Thyroid gland (tissue), 4 donors: ENCODE data around the gene FBXO44. TPM values are rescaled to one million over a fixed set of nuclear protein-coding genes. Genes with fewer than 3 reads are reported as not detected.

Experiments used
- DNase-seq, 2 donors: peaks; one replicate each; pipeline ENCODE4 v3.0.0-alpha.2; 2019
- H3K27ac ChIP-seq, 3 donors: fragments of 200-600 bp; sonication (generic); 1 replicate in 2 of 3; 2 replicates in 1 of 3; pipeline ENCODE4 v1.5.1; 2016 to 2019; ENCODE audit warnings: mild to moderate bottlenecking in 1 of 3, moderate library complexity in 1 of 3
- H3K27me3 ChIP-seq: fragments of 200-600 bp; sonication (generic); one replicate; pipeline ENCODE4 v1.5.1; 2019
- H3K36me3 ChIP-seq, 2 donors: fragments of 200-600 bp; sonication (generic); one replicate each; pipeline ENCODE4 v1.5.1; 2016 to 2019
- H3K4me1 ChIP-seq, 2 donors: fragments of 200-600 bp; sonication (generic); one replicate each; pipeline ENCODE4 v1.5.1; 2017 to 2019
- H3K4me3 ChIP-seq, 3 donors: fragments of 200-600 bp; sonication (generic); replicated peaks in 1 of 3; 1 replicate in 2 of 3; 2 replicates in 1 of 3; pipeline ENCODE4 v1.5.1; 2016; ENCODE audit warnings: mild to moderate bottlenecking in 1 of 3
- H3K9me3 ChIP-seq: fragments of 200-600 bp; sonication (generic); one replicate; pipeline ENCODE4 v1.5.1; 2017
- POLR2A ChIP-seq, 2 donors: fragments of 450-650 bp; IDR thresholded peaks; one replicate each; pipeline ENCODE4 v1.6.1; 2017; ENCODE audit warnings: antibody characterized with exemption in 2 of 2, mild to moderate bottlenecking in 2 of 2, moderate library complexity in 1 of 2
- WGBS, 2 donors: methylation state at CpG; one replicate each; pipeline ENCODE4 v1.1.5; 2017; 5-methylcytosine and 5-hydroxymethylcytosine counted together
- intact Hi-C: fragments of 100-400 bp; cut with DNase I; formaldehyde crosslinking; loops from one replicate; pipeline ENCODE4 v1.15.1; 2023
- total RNA-seq, 4 donors: library from RNA; depleted of rRNA; stranded (reverse); fragments of >200 nt; gene quantifications; one replicate each; pipeline ENCODE4 v1.2.3, GENCODE V29; 2016
- TF ChIP-seq, protein P1 (sequence below), 6 experiments: fragments of 200-600 bp in 3 of 6; fragments of 450-650 bp in 3 of 6; sonication (generic) in 3 of 6; IDR thresholded peaks; one replicate each; pipeline ENCODE4 v1.5.1; 2016 to 2019; ENCODE audit warnings: antibody characterized with exemption in 6 of 6, mild to moderate bottlenecking in 2 of 6, inconsistent platforms in 1 of 6, moderate library complexity in 1 of 6

Gene FBXO44
- total RNA-seq, 4 donors from 2014 or later = 33.1 to 40.9 (median 34.4) TPM

DNA sequence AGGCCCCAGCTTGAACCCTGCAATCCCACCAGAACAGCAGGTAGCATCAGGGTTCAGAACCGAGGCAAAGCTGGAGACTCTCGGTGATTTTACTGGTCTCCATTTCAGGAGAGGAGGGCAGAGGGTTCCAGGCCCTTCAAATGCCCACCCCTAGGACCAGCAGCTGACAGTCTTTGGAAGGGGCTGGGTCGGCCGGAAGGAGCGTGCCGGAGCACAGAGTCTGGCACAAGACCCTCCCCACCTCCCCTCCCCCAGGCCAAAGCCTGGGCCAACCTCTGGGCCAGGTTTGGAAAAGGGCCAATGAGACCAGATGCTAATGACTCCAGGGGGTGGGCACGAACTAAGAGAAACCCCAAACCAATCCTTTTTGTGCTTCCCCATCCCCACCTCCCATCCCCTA is 7.3 kb upstream of the FBXO44 start:
- no peaks in the 10 kb centered on the region for H3K27me3 ChIP-seq
- H3K27ac ChIP-seq = no peak overlapping the region
- no peak for TF ChIP-seq POLR2A (IDR thresholded peaks at IDR 0.05)
- TF ChIP-seq, protein P1, sequence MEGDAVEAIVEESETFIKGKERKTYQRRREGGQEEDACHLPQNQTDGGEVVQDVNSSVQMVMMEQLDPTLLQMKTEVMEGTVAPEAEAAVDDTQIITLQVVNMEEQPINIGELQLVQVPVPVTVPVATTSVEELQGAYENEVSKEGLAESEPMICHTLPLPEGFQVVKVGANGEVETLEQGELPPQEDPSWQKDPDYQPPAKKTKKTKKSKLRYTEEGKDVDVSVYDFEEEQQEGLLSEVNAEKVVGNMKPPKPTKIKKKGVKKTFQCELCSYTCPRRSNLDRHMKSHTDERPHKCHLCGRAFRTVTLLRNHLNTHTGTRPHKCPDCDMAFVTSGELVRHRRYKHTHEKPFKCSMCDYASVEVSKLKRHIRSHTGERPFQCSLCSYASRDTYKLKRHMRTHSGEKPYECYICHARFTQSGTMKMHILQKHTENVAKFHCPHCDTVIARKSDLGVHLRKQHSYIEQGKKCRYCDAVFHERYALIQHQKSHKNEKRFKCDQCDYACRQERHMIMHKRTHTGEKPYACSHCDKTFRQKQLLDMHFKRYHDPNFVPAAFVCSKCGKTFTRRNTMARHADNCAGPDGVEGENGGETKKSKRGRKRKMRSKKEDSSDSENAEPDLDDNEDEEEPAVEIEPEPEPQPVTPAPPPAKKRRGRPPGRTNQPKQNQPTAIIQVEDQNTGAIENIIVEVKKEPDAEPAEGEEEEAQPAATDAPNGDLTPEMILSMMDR (IDR thresholded peaks at IDR 0.05) = no peak
- no peak for DNase-seq
- H3K4me1 ChIP-seq = peaks cover 8 to 23% of the 10 kb centered on the region in 2 donors
- WGBS, 2 donors = 91 to 100% methylated on average over 1 to 7 of the region's 7 CpGs
- H3K9me3 ChIP-seq = no peaks in the 10 kb centered on the region
- H3K4me3 ChIP-seq = no peak overlapping the region
- intact Hi-C loops = loop anchor here (5.0 to 10.0 kb wide), 2 partner anchors 75 to 403 kb away; no protein-coding TSS in a partner anchor
- H3K36me3 ChIP-seq = no peaks in the 10 kb centered on the region

DNA sequence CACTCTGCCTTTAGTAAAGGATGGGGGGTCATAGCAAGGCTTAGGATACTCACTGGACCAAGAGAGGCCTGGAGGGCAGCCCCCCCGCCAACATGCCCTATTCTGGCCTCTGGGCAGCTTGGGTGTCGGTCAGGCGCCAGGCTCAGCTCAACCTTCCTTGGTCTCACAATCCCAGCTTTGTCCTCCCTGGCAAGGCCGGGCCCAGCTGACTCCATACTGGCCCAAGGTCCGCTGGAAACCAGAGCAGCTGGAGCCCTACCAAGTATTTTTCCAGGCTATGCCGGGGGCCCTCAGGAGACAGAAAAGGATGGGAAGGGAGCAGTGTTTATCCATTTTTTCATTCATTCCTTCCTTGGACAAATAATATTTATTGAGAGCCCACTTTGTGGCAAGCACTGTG is 6.6 kb upstream of the FBXO44 start:
- peaks cover 8 to 23% of the 10 kb centered on the region in 2 donors for H3K4me1 ChIP-seq
- DNase-seq = no peak
- intact Hi-C loops = loop anchor here (5.0 to 10.0 kb wide), 2 partner anchors 74 to 403 kb away; no protein-coding TSS in a partner anchor
- TF ChIP-seq, protein P1 (IDR thresholded peaks at IDR 0.05) = no peak
- TF ChIP-seq POLR2A (IDR thresholded peaks at IDR 0.05) = no peak
- no peaks in the 10 kb centered on the region for H3K9me3 ChIP-seq
- no peaks in the 10 kb centered on the region for H3K27me3 ChIP-seq
- no peak overlapping the region for H3K4me3 ChIP-seq
- H3K36me3 ChIP-seq = no peaks in the 10 kb centered on the region
- no peak overlapping the region for H3K27ac ChIP-seq
- 72 to 73% methylated on average over 6 of the region's 6 CpGs for WGBS, 2 donors

DNA sequence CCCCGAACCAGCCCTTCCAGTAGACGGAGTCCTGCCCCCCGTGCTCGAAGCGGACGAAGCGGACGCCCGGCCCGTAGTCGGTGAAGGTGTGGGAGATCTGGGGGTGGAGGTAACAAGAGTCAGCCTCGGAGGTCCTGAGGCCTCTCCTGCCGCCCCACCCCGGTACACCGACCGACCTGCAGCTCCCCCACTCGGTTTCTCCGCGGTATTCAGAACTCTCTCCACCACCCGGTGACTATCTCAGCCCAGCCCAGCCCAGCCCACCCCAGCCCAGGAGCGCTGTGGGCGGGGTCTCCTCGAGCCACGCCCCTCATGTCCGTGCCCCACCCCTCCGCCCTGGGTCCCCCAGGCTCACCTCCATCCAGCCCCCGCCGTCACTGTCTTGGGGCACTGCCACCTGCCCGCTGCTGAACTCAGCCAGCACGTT is 5.9 kb upstream of the FBXO44 start:
- intact Hi-C loops = loop anchor here (5.0 to 10.0 kb wide), 2 partner anchors 74 to 404 kb away; no protein-coding TSS in a partner anchor
- Histone ChIP-seq H3K27ac (no peak overlapping the region), H3K4me3 (no peak overlapping the region), H3K27me3 (no peaks in the 10 kb centered on the region), H3K9me3 (no peaks in the 10 kb centered on the region), H3K36me3 (no peaks in the 10 kb centered on the region), H3K4me1 (peaks cover 8 to 23% of the 10 kb centered on the region in 2 donors)
- DNase-seq = peak; percentile 22 to 31
- TF ChIP-seq, protein P1 (IDR thresholded peaks at IDR 0.05) = no peak
- TF ChIP-seq POLR2A (IDR thresholded peaks at IDR 0.05) = no peak
- WGBS, 2 donors = 0 to 30% methylated on average over 2 of the region's 30 CpGs

- Histone ChIP-seq H3K4me1 (peaks cover 8 to 23% of the 10 kb centered on the region in 2 donors), H3K36me3 (no peaks in the 10 kb centered on the region), H3K27me3 (no peaks in the 10 kb centered on the region), H3K9me3 (no peaks in the 10 kb centered on the region), H3K27ac (no peak overlapping the region), H3K4me3 (no peak overlapping the region)
- DNase-seq = no peak
- intact Hi-C loops = loop anchor here (5.0 to 10.0 kb wide), 2 partner anchors 73 to 404 kb away; no protein-coding TSS in a partner anchor
- WGBS, 2 donors = 28 to 31% methylated on average over 6 to 9 of the region's 9 CpGs
- TF ChIP-seq, protein P1 (IDR thresholded peaks at IDR 0.05) = no peak
- TF ChIP-seq POLR2A (IDR thresholded peaks at IDR 0.05) = no peak
Observed at GRCh38 chr1:11649237-11649623, 5.4 kb upstream of the FBXO44 start.

DNA sequence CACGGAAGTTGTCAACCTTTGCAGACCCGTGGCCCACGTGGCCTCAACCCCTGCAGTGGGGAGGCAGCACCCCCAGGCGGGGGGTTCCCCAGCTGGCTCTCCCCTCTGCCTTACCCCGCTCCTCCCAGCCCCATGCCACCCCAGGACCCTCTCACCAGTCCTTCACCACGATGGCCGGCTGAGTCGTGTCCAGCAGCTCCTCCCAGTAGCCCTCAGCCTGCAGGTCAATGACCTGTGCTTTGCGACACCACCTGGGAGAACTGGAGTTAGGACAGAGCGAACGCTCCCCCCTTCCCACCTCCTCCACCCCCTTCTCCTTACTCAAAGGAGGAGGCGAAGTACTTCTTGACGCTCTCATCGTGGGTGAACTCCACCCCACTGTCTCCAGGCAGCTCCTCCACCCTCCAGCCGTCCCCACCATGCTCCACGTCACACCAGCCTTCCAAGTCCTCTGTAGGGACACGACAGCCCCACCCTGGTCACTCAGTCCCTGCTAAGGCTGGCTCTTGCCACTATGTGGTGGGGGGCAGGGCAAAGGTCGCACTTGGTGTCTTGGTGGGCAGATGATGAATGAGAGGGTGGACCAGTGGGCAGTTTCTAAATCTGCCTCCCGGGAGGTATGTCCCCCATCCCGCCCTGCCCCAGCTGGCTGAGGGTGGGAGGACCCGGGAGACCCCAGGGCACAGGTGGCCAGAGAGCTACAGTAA is 4.9 kb upstream of the FBXO44 start:
- Histone ChIP-seq H3K9me3 (no peaks in the 10 kb centered on the region), H3K27ac (no peak overlapping the region), H3K27me3 (no peaks in the 10 kb centered on the region), H3K4me3 (no peak overlapping the region), H3K4me1 (peaks cover 8 to 23% of the 10 kb centered on the region in 2 donors), H3K36me3 (no peaks in the 10 kb centered on the region)
- DNase-seq = peak in 1 of 2 donors; percentile 20
- intact Hi-C loops = loop anchor here (5.0 to 10.0 kb wide), 3 partner anchors 73 to 405 kb away; partner anchors contain the start of genes CLCN6 and MTHFR
- TF ChIP-seq POLR2A (IDR thresholded peaks at IDR 0.05) = no peak
- TF ChIP-seq, protein P1 (IDR thresholded peaks at IDR 0.05) = no peak
- 19 to 29% methylated on average over 13 to 17 of the region's 21 CpGs for WGBS, 2 donors
